ENCODE data around the gene ATP5MC2.
A peak's percentile ranks its signal among the peaks of the same experiment; 100 is the strongest.
"Not testable (repeated sequence)": the region's sequence is repeated elsewhere in the genome, so short reads cannot be mapped to it uniquely, and the experiment has no call there.

The ATP5MC2 gene

GRCh38 chr12:53686436-53686835 lies 10.6 kb upstream of the ATP5MC2 start:
- Histone ChIP-seq H3K9me3 (ENCODE audit: insufficient read depth, low read depth, low read length) (no peaks in the 10 kb centered on the region), H3K36me3 (ENCODE audit: insufficient read depth, low read depth, low read length) (no peaks in the 10 kb centered on the region), H3K4me3 (ENCODE audit: low read length) (no peak overlapping the region), H3K27ac (ENCODE audit: low read length) (no peak overlapping the region), H3K27me3 (ENCODE audit: insufficient read depth, low read length) (no peaks in the 10 kb centered on the region), H3K9ac (ENCODE audit: low read depth, low read length) (no peak overlapping the region), H3K4me1 (ENCODE audit: insufficient read depth, low read length) (0 out of 2 replicates have a peak, but pooled peaks cover 4% of the 10 kb centered on the region)

- no peak overlapping the region for H3K4me3 ChIP-seq (ENCODE audit: low read length)
- H3K36me3 ChIP-seq (ENCODE audit: insufficient read depth, low read depth, low read length) = no peaks in the 10 kb centered on the region
- no peaks in the 10 kb centered on the region for H3K27me3 ChIP-seq (ENCODE audit: insufficient read depth, low read length)
- H3K4me1 ChIP-seq (ENCODE audit: insufficient read depth, low read length) = 0 out of 2 replicates have a peak, but pooled peaks cover 4% of the 10 kb centered on the region
- no peak overlapping the region for H3K9ac ChIP-seq (ENCODE audit: low read depth, low read length)
- no peak overlapping the region for H3K27ac ChIP-seq (ENCODE audit: low read length)
- H3K9me3 ChIP-seq (ENCODE audit: insufficient read depth, low read depth, low read length) = no peaks in the 10 kb centered on the region
These were observed 8.9 kb upstream of the ATP5MC2 start for GRCh38 chr12:53684654-53685220.

GRCh38 chr12:53683983-53684382 lies 8.1 kb upstream of the ATP5MC2 start:
- Histone ChIP-seq H3K36me3 (ENCODE audit: insufficient read depth, low read depth, low read length) (no peaks in the 10 kb centered on the region), H3K9ac (ENCODE audit: low read depth, low read length) (no peak overlapping the region), H3K27ac (ENCODE audit: low read length) (no peak overlapping the region), H3K4me1 (ENCODE audit: insufficient read depth, low read length) (peaks cover 4% of the 10 kb centered on the region; the same call in 1 of the 2 replicates), H3K27me3 (ENCODE audit: insufficient read depth, low read length) (no peaks in the 10 kb centered on the region), H3K9me3 (ENCODE audit: insufficient read depth, low read depth, low read length) (no peaks in the 10 kb centered on the region), H3K4me3 (ENCODE audit: low read length) (no peak overlapping the region)

GRCh38 chr12:53683494-53683893 lies 7.6 kb upstream of the ATP5MC2 start:
- H3K36me3 ChIP-seq (ENCODE audit: insufficient read depth, low read depth, low read length) = no peaks in the 10 kb centered on the region
- peaks cover 5% of the 10 kb centered on the region; the same call in 1 of the 2 replicates for H3K4me1 ChIP-seq (ENCODE audit: insufficient read depth, low read length)
- peaks cover under 1% of the 10 kb centered on the region; the same call in 1 of the 2 replicates for H3K27me3 ChIP-seq (ENCODE audit: insufficient read depth, low read length)
- no peaks in the 10 kb centered on the region for H3K9me3 ChIP-seq (ENCODE audit: insufficient read depth, low read depth, low read length)
- H3K4me3 ChIP-seq (ENCODE audit: low read length) = no peak overlapping the region
- H3K27ac ChIP-seq (ENCODE audit: low read length) = no peak overlapping the region
- no peak overlapping the region for H3K9ac ChIP-seq (ENCODE audit: low read depth, low read length)

- H3K36me3 ChIP-seq (ENCODE audit: insufficient read depth, low read depth, low read length); H3K9me3 ChIP-seq (ENCODE audit: insufficient read depth, low read depth, low read length); H3K27ac ChIP-seq (ENCODE audit: low read length); H3K9ac ChIP-seq (ENCODE audit: low read depth, low read length); H3K4me3 ChIP-seq (ENCODE audit: low read length); H3K27me3 ChIP-seq (ENCODE audit: insufficient read depth, low read length): not testable (repeated sequence)
- H3K4me1 ChIP-seq (ENCODE audit: insufficient read depth, low read length) = peaks cover 22% of the 10 kb centered on the region; the same call in 1 of the 2 replicates
These were observed 4.2 kb upstream of the ATP5MC2 start for GRCh38 chr12:53680061-53680460.

- H3K27ac ChIP-seq (ENCODE audit: low read length) = peak overlapping the region; percentile 77
- peak overlapping the region; percentile 96; the same call in 1 of the 2 replicates for H3K9ac ChIP-seq (ENCODE audit: low read depth, low read length)
- H3K4me3 ChIP-seq (ENCODE audit: low read length) = peak overlapping the region; percentile 92
These were observed 1.9 kb upstream of the ATP5MC2 start for GRCh38 chr12:53677800-53678148.

GRCh38 chr12:53677016-53677799 lies 1.3 kb upstream of the ATP5MC2 start:
- H3K9me3 ChIP-seq (ENCODE audit: insufficient read depth, low read depth, low read length) = no peaks in the 10 kb centered on the region
- H3K9ac ChIP-seq (ENCODE audit: low read depth, low read length) = peak overlapping the region; percentile 96
- peak overlapping the region; percentile 92 for H3K4me3 ChIP-seq (ENCODE audit: low read length)
- H3K27me3 ChIP-seq (ENCODE audit: insufficient read depth, low read length) = peaks cover 5% of the 10 kb centered on the region
- peaks cover 21% of the 10 kb centered on the region; the same call in 1 of the 2 replicates for H3K4me1 ChIP-seq (ENCODE audit: insufficient read depth, low read length)
- peak overlapping the region; percentile 77 for H3K27ac ChIP-seq (ENCODE audit: low read length)
- H3K36me3 ChIP-seq (ENCODE audit: insufficient read depth, low read depth, low read length) = peaks cover 27% of the 10 kb centered on the region

More at GRCh38 chr12:53677800-53678148, 1.9 kb upstream of the ATP5MC2 start:
- Histone ChIP-seq H3K9me3 (ENCODE audit: insufficient read depth, low read depth, low read length) (no peaks in the 10 kb centered on the region), H3K36me3 (ENCODE audit: insufficient read depth, low read depth, low read length) (peaks cover 21% of the 10 kb centered on the region), H3K4me1 (ENCODE audit: insufficient read depth, low read length) (peaks cover 21% of the 10 kb centered on the region; the same call in 1 of the 2 replicates), H3K27me3 (ENCODE audit: insufficient read depth, low read length) (peaks cover 5% of the 10 kb centered on the region)

- H3K9ac ChIP-seq (ENCODE audit: low read depth, low read length) = peak overlapping the region; percentile 96
- H3K36me3 ChIP-seq (ENCODE audit: insufficient read depth, low read depth, low read length) = peaks cover 30% of the 10 kb centered on the region
- H3K9me3 ChIP-seq (ENCODE audit: insufficient read depth, low read depth, low read length) = no peaks in the 10 kb centered on the region
- H3K4me1 ChIP-seq (ENCODE audit: insufficient read depth, low read length) = peaks cover 21% of the 10 kb centered on the region; the same call in 1 of the 2 replicates
- H3K27ac ChIP-seq (ENCODE audit: low read length) = peak overlapping the region; percentile 77
- H3K4me3 ChIP-seq (ENCODE audit: low read length) = peak overlapping the region; percentile 92
- H3K27me3 ChIP-seq (ENCODE audit: insufficient read depth, low read length) = peaks cover 5% of the 10 kb centered on the region
These were observed 753 bp upstream of the ATP5MC2 start for GRCh38 chr12:53676656-53677015.

GRCh38 chr12:53674977-53675700 lies 744 bp downstream of the ATP5MC2 start:
- H3K9me3 ChIP-seq (ENCODE audit: insufficient read depth, low read depth, low read length) = no peaks in the 10 kb centered on the region
- H3K27me3 ChIP-seq (ENCODE audit: insufficient read depth, low read length) = peaks cover 5% of the 10 kb centered on the region
- peaks cover 45% of the 10 kb centered on the region for H3K36me3 ChIP-seq (ENCODE audit: insufficient read depth, low read depth, low read length)
- peaks cover 21% of the 10 kb centered on the region; the same call in 1 of the 2 replicates for H3K4me1 ChIP-seq (ENCODE audit: insufficient read depth, low read length)
- peak overlapping the region; percentile 96 for H3K9ac ChIP-seq (ENCODE audit: low read depth, low read length)
- H3K27ac ChIP-seq (ENCODE audit: low read length) = peak overlapping the region; percentile 95
- H3K4me3 ChIP-seq (ENCODE audit: low read length) = peak overlapping the region; percentile 92

GRCh38 chr12:53670971-53671370 lies 4.9 kb downstream of the ATP5MC2 start:
- H3K36me3 ChIP-seq (ENCODE audit: insufficient read depth, low read depth, low read length) = peaks cover 86% of the 10 kb centered on the region
- no peak overlapping the region for H3K4me3 ChIP-seq (ENCODE audit: low read length)
- no peaks in the 10 kb centered on the region for H3K27me3 ChIP-seq (ENCODE audit: insufficient read depth, low read length)
- H3K4me1 ChIP-seq (ENCODE audit: insufficient read depth, low read length) = peaks cover 7% of the 10 kb centered on the region; the same call in 1 of the 2 replicates
- no peak overlapping the region for H3K27ac ChIP-seq (ENCODE audit: low read length)
- H3K9ac ChIP-seq (ENCODE audit: low read depth, low read length) = no peak overlapping the region
- no peaks in the 10 kb centered on the region for H3K9me3 ChIP-seq (ENCODE audit: insufficient read depth, low read depth, low read length)

- H3K36me3 ChIP-seq (ENCODE audit: insufficient read depth, low read depth, low read length) = peaks cover 92% of the 10 kb centered on the region
- H3K4me3 ChIP-seq (ENCODE audit: low read length) = no peak overlapping the region
- no peaks in the 10 kb centered on the region for H3K9me3 ChIP-seq (ENCODE audit: insufficient read depth, low read depth, low read length)
- H3K9ac ChIP-seq (ENCODE audit: low read depth, low read length) = no peak overlapping the region
- H3K27me3 ChIP-seq (ENCODE audit: insufficient read depth, low read length) = no peaks in the 10 kb centered on the region
- peaks cover 6% of the 10 kb centered on the region; the same call in 1 of the 2 replicates for H3K4me1 ChIP-seq (ENCODE audit: insufficient read depth, low read length)
- no peak overlapping the region for H3K27ac ChIP-seq (ENCODE audit: low read length)
These were observed 5.6 kb downstream of the ATP5MC2 start for GRCh38 chr12:53670308-53670707.

All from iPS-20b (cell line).